ENCODE results near the gene TMEM271. TPM values are rescaled to one million over a fixed set of nuclear protein-coding genes. Genes with fewer than 3 reads are reported as not detected.

Gene TMEM271
- total and polyA plus RNA-seq, 2 donors (not counting 1 experiment from before 2014, with no cell fraction given), result not detected

DNA sequence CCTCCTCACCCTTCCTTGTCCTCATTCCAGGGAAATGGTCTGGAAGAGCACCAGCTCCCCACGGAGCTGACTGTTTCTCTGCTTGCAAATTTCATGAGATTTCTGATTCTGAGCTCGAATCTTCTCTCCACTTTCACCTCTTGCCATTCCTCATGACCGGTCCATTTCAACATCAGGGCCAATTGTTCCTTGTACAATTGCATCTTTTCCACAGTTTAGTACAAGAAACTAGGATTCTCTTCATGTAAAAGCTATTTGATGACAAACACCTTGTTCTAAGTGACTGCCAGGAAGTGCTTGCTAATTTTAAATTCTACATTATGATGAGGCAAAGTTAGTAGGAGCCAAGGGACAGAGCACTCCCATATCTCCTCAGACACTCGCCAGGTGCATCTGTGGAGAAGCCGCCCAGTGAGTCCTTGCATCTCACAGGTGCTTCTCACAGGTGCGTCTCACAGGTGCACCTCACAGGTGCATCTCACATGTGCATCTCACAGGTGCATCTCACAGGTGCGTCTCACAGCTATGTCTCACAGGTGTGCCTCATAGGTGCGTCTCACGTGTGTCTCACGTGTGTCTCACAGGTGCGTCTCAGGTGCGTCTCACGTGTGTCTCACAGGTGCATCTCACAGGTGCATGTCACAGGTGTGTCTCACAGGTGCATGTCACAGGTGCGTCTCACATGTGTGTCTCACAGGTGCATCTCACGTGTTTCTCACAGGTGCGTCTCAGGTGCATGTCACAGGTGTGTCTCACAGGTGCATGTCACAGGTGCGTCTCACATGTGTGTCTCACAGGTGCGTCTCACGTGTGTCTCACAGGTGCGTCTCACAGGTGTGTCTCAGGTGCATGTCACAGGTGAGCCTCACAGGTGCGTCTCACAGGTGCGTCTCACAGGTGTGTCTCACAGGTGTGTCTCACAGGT lies 46.2 kb upstream of the TMEM271 start:
- Histone ChIP-seq H2AFZ (ENCODE audit: low read length) (no peak overlapping the region), H3K79me2 (ENCODE audit: control insufficient read depth, insufficient read depth, low read length) (no peaks in the 10 kb centered on the region), H3K27ac (ENCODE audit: insufficient read depth, low read length) (no peak overlapping the region), H3K36me3 (ENCODE audit: control insufficient read depth, insufficient read depth, low read length) (no peaks in the 10 kb centered on the region), H3K9me3 (ENCODE audit: control insufficient read depth, insufficient read depth, low read depth, low read length) (peaks cover 2% of the 10 kb centered on the region), H3K9ac (ENCODE audit: insufficient read depth, low read length) (no peak overlapping the region), H4K20me1 (ENCODE audit: control insufficient read depth, extremely low read depth, insufficient read depth, low read length) (no peaks in the 10 kb centered on the region), H3K27me3 (ENCODE audit: control insufficient read depth, insufficient read depth, low read length) (no peaks in the 10 kb centered on the region), H3K4me2 (ENCODE audit: extremely low read depth, insufficient read depth, low read length) (no peak overlapping the region), H3K4me1 (ENCODE audit: control insufficient read depth, extremely low read depth, insufficient read depth, low read length) (no peaks in the 10 kb centered on the region), H3K4me3 (replicated peaks in 1 of 4; ENCODE audit: control extremely low read depth in 1 of 4, insufficient read depth in 1 of 4, low read depth in 3 of 4, low read length in 4 of 4) (no peak overlapping the region)
- TF ChIP-seq EZH2 (IDR thresholded peaks at IDR 0.05; ENCODE audit: low read length, missing control alignments), result no peak
- TF ChIP-seq CTCF (conservative IDR thresholded peaks at IDR 0.05 in 1 of 2, IDR thresholded peaks at IDR 0.05 in 1 of 2; ENCODE audit: low read depth in 1 of 2, low read length in 2 of 2), result no peak
- DNase-seq (ENCODE audit: low read depth in 2 of 2), result peak in 1 of 2 donors; percentile 2

DNA sequence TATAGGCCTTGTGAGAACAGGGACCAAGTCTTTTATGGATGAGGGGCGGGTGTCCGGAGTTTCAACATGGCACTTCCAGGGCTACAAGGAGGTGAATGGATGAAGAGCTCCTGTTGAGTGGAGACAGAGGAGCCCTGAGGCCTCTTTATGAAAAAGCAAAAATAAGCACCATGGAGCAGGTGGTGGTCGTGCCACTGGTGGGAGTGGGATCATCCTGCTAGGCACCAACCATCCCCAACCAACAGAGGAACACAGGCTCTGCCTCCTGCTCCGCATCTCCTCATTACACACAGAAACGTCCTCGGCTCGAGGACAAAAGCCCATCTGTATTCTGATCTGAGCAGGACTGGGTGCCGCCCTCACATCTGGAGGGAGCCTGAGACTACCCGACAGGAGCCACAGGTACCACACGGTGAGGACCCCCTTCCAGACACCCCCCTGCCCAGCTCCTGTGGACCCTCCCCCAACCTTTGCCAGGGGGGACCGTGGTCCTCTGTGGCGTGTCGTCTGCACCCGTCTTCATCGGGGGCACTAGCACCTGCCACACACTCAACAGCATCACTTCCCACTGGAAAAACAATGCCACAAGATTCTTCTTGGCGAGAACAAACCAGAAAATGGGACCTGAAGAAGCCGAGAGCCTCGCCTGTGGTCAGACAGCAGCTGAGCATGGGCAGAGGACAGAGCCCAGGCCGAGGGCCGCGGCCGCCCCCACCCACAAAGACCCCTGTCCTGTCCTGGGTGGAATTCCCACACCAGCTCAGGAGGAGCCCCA lies 45.4 kb upstream of the TMEM271 start:
- H3K4me2 ChIP-seq (ENCODE audit: extremely low read depth, insufficient read depth, low read length), result no peak overlapping the region
- no peaks in the 10 kb centered on the region for H3K4me1 ChIP-seq (ENCODE audit: control insufficient read depth, extremely low read depth, insufficient read depth, low read length)
- no peak overlapping the region for H3K4me3 ChIP-seq (replicated peaks in 1 of 4; ENCODE audit: control extremely low read depth in 1 of 4, insufficient read depth in 1 of 4, low read depth in 3 of 4, low read length in 4 of 4)
- H3K36me3 ChIP-seq (ENCODE audit: control insufficient read depth, insufficient read depth, low read length), result no peaks in the 10 kb centered on the region
- no peaks in the 10 kb centered on the region for H4K20me1 ChIP-seq (ENCODE audit: control insufficient read depth, extremely low read depth, insufficient read depth, low read length)
- H3K9ac ChIP-seq (ENCODE audit: insufficient read depth, low read length), result no peak overlapping the region
- no peak for DNase-seq (ENCODE audit: low read depth in 2 of 2)
- no peaks in the 10 kb centered on the region for H3K79me2 ChIP-seq (ENCODE audit: control insufficient read depth, insufficient read depth, low read length)
- H3K27ac ChIP-seq (ENCODE audit: insufficient read depth, low read length), result no peak overlapping the region
- H3K27me3 ChIP-seq (ENCODE audit: control insufficient read depth, insufficient read depth, low read length), result no peaks in the 10 kb centered on the region
- TF ChIP-seq CTCF (conservative IDR thresholded peaks at IDR 0.05 in 1 of 2, IDR thresholded peaks at IDR 0.05 in 1 of 2; ENCODE audit: low read depth in 1 of 2, low read length in 2 of 2) (no peak), EZH2 (IDR thresholded peaks at IDR 0.05; ENCODE audit: low read length, missing control alignments) (no peak)
- H3K9me3 ChIP-seq (ENCODE audit: control insufficient read depth, insufficient read depth, low read depth, low read length), result peaks cover 2% of the 10 kb centered on the region
- no peak overlapping the region for H2AFZ ChIP-seq (ENCODE audit: low read length)

- Histone ChIP-seq H3K4me2 (ENCODE audit: extremely low read depth, insufficient read depth, low read length) (no peak overlapping the region), H2AFZ (ENCODE audit: low read length) (no peak overlapping the region), H3K79me2 (ENCODE audit: control insufficient read depth, insufficient read depth, low read length) (no peaks in the 10 kb centered on the region), H4K20me1 (ENCODE audit: control insufficient read depth, extremely low read depth, insufficient read depth, low read length) (no peaks in the 10 kb centered on the region), H3K36me3 (ENCODE audit: control insufficient read depth, insufficient read depth, low read length) (no peaks in the 10 kb centered on the region), H3K4me1 (ENCODE audit: control insufficient read depth, extremely low read depth, insufficient read depth, low read length) (no peaks in the 10 kb centered on the region), H3K9me3 (ENCODE audit: control insufficient read depth, insufficient read depth, low read depth, low read length) (peaks cover 2% of the 10 kb centered on the region), H3K9ac (ENCODE audit: insufficient read depth, low read length) (no peak overlapping the region), H3K4me3 (replicated peaks in 1 of 4; ENCODE audit: control extremely low read depth in 1 of 4, insufficient read depth in 1 of 4, low read depth in 3 of 4, low read length in 4 of 4) (no peak overlapping the region), H3K27ac (ENCODE audit: insufficient read depth, low read length) (no peak overlapping the region), H3K27me3 (ENCODE audit: control insufficient read depth, insufficient read depth, low read length) (no peaks in the 10 kb centered on the region)
- TF ChIP-seq EZH2 (IDR thresholded peaks at IDR 0.05; ENCODE audit: low read length, missing control alignments) (no peak), CTCF (conservative IDR thresholded peaks at IDR 0.05 in 1 of 2, IDR thresholded peaks at IDR 0.05 in 1 of 2; ENCODE audit: low read depth in 1 of 2, low read length in 2 of 2) (no peak)
- no peak for DNase-seq (ENCODE audit: low read depth in 2 of 2)
These were observed 44.8 kb upstream of the TMEM271 start for GRCh38 chr4:620851-621261.
